Bone marrow (tissue), 2 donors: ENCODE data around the gene TXK.

ENCODE experiments used
- DNase-seq, 2 donors: peaks; one replicate each; lab custom pipeline; 2025; lab: John Stamatoyannopoulos, UW

Gene TXK

GRCh38 chr4:48018112-48018511, 115.9 kb downstream of the TXK start:
- DNase-seq = no peak

- DNase-seq = peak in 1 of 2 donors; percentile 20
Measured at GRCh38 chr4:48017108-48017571, 116.9 kb downstream of the TXK start.
